HepG2 (cell line): ENCODE measurements around the gene MAN1B1. TPM values are rescaled to one million over a fixed set of nuclear protein-coding genes. Genes with fewer than 3 reads are reported as not detected.

Experiments
- BORCS8-MEF2B ChIP-seq: sonication (generic); formaldehyde crosslinking; IDR thresholded peaks from 2 replicates; pipeline ENCODE4 v1.8.0; 2022; ENCODE audit warnings: mild to moderate bottlenecking, missing genetic modification reagents
- CENPT ChIP-seq: sonication (generic); formaldehyde crosslinking; IDR thresholded peaks from 2 replicates; pipeline ENCODE4 v1.8.0; 2022; ENCODE audit warnings: low read depth, mild to moderate bottlenecking, moderate library complexity, missing genetic modification reagents
- CREB1 ChIP-seq, 2 experiments: fragments of 450-650 bp in 1 of 2; IDR thresholded peaks; 2 replicates each; pipeline ENCODE4 v1.6.1; 2016 to 2017; ENCODE audit warnings: control low read depth in 1 of 2, mild to moderate bottlenecking in 1 of 2, missing compliant biosample characterization in 1 of 2, missing genetic modification characterization in 1 of 2
- JDP2 ChIP-seq: sonication (generic); formaldehyde crosslinking; IDR thresholded peaks from 2 replicates; pipeline ENCODE4 v1.8.1; 2022; ENCODE audit warnings: missing genetic modification reagents, borderline replicate concordance
- MNT ChIP-seq: fragments of 450-650 bp; IDR thresholded peaks from 2 replicates; pipeline ENCODE4 v1.6.1; 2016
- MYNN ChIP-seq: sonication (generic); formaldehyde crosslinking; IDR thresholded peaks from 2 replicates; pipeline ENCODE4 v1.4.0; 2020; ENCODE audit warnings: mild to moderate bottlenecking, low read depth, missing genetic modification reagents
- PAX8 ChIP-seq: sonication (generic); formaldehyde crosslinking; IDR thresholded peaks from 2 replicates; pipeline ENCODE4 v1.8.0; 2022; ENCODE audit warnings: mild to moderate bottlenecking, missing genetic modification reagents, borderline replicate concordance
- SAFB2 ChIP-seq: sonication (generic); formaldehyde crosslinking; IDR thresholded peaks from 2 replicates; pipeline ENCODE4 v1.5.1; 2020; ENCODE audit warnings: missing genetic modification reagents, low read depth, mild to moderate bottlenecking, borderline replicate concordance
- THYN1 ChIP-seq: sonication (generic); formaldehyde crosslinking; IDR thresholded peaks from 2 replicates; pipeline ENCODE4 v1.8.1; 2023; ENCODE audit warnings: low read depth, mild to moderate bottlenecking, moderate library complexity, missing genetic modification reagents, borderline replicate concordance
- XRCC5 ChIP-seq: fragments of 200-400 bp; formaldehyde crosslinking; optimal IDR thresholded peaks from 2 replicates; pipeline ENCODE3; 2017; ENCODE audit warnings: mild to moderate bottlenecking, low read length
- ZFP41 ChIP-seq: sonication (generic); formaldehyde crosslinking; IDR thresholded peaks from 2 replicates; pipeline ENCODE4 v1.4.0; 2020; ENCODE audit warnings: mild to moderate bottlenecking, missing genetic modification reagents, borderline replicate concordance
- ZFP62 ChIP-seq: sonication (generic); formaldehyde crosslinking; IDR thresholded peaks from 2 replicates; pipeline ENCODE4 v1.4.0; 2020; ENCODE audit warnings: missing genetic modification reagents
- ZKSCAN1 ChIP-seq: fragments of 150-350 bp; IDR thresholded peaks from 2 replicates; pipeline ENCODE4 v1.6.1; 2014; ENCODE audit warnings: low read length
- ZNF33A ChIP-seq: sonication (generic); formaldehyde crosslinking; IDR thresholded peaks from 2 replicates; pipeline ENCODE4 v1.5.1; 2020; ENCODE audit warnings: missing genetic modification reagents, mild to moderate bottlenecking, moderate library complexity, borderline replicate concordance
- ZNF549 ChIP-seq: sonication (generic); formaldehyde crosslinking; IDR thresholded peaks from 2 replicates; pipeline ENCODE4 v1.5.0; 2020; ENCODE audit warnings: missing genetic modification reagents
- ZNF562 ChIP-seq: sonication (generic); formaldehyde crosslinking; IDR thresholded peaks from 2 replicates; pipeline ENCODE4 v1.8.0; 2022; ENCODE audit warnings: missing genetic modification reagents, borderline replicate concordance
- ZNF646 ChIP-seq: sonication (generic); formaldehyde crosslinking; IDR thresholded peaks from 2 replicates; pipeline ENCODE4 v1.9.0; 2021; ENCODE audit warnings: mild to moderate bottlenecking, missing genetic modification reagents
- ZNF784 ChIP-seq: sonication (generic); formaldehyde crosslinking; IDR thresholded peaks from 2 replicates; pipeline ENCODE4 v1.5.1; 2020; ENCODE audit warnings: missing genetic modification reagents, mild to moderate bottlenecking, borderline replicate concordance
- ZSCAN29 ChIP-seq: sonication (generic); formaldehyde crosslinking; conservative IDR thresholded peaks from 2 replicates; pipeline ENCODE4 v1.4.0; 2020; ENCODE audit warnings: mild to moderate bottlenecking, missing genetic modification reagents
- polyA plus RNA-seq, 8 experiments: library from polyadenylated mRNA; depleted of rRNA in 3 of 8; stranded (reverse) in 7 of 8; unstranded in 1 of 8; fragments of >200 nt; fragmentation: Illumina TruSeq in 4 of 8; extraction: Trizol in 4 of 8; gene quantifications; 2 replicates each; pipeline versions ENCODE4 v1.2.1 to v1.2.3, GENCODE V29; 2011 to 2016; ENCODE audit warnings: low read depth in 4 of 8, missing spikeins in 1 of 8, mixed read lengths in 1 of 8; ENCODE audit not compliant: insufficient read depth in 1 of 8
- total RNA-seq, 5 experiments: library from RNA; depleted of rRNA; stranded (reverse); fragments of >200 nt; fragmentation: Illumina TruSeq; extraction: Trizol; gene quantifications; 2 replicates each; pipeline ENCODE4 v1.2.3, GENCODE V29; 2016; ENCODE audit warnings: low read depth in 1 of 5

MAN1B1 gene
- total and polyA plus RNA-seq, 2 of the 13 experiments (the other 11 are each of a cell fraction or from before 2014, with no cell fraction given), result 48.9 to 59.5 TPM

DNA sequence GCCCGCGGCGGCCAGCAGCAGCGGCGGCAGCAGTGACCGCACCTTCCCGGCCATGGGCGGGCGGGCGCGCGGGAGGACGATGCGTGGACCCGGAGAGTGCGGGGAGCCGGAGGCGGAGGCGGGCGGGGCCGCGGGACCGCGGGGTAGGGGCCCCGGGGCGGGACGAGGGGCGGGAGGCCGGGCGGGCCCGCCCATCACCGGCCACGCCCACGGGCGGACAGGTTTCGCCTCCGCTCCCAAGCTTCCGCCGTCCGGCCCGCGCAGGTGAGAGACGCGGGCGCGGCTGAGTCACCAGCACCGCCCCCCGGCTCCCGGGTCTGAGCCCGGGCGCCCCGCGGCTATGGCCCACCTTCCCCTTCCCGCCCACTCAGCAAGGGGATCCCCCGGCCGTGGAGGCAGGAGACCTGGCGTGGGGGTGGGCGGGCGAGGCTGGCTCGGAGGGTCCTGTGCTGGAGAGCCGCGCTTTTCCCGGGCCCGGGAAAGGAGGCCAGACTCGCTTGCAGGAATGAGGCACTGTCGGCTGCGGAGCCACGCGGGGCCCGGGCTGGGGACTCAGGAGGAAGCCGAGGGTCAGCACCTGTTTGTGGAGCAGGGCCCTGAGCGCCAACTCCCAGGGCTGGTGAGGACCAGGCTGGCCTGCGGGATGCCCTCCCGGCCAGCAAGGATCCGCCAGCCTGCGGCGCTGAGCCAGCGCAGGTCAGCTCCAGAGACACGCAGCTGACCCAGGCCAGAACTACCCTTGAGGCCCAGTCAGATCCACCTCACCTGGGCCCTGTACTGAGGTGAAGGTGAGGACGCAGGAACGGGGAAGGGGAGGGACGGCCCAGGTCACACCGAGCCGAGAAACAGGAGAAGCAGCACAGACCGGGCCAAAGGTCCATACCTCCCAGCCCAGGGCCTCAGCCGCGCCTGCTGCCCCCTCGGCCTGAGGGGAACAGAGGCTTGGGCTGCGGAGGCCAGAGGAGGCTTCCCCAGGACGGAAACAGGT lies 32.5 kb upstream of the MAN1B1 start, which contains the start of gene ENTPD2 (continued):
- TF ChIP-seq ZKSCAN1 (no peak), CREB1 (IDR thresholded peaks at IDR 0.05) (no peak), CREB1 (CRISPR knock-in tag; IDR thresholded peaks at IDR 0.05) (no peak), MNT (no peak), ZSCAN29 (no peak), ZNF562 (no peak), CENPT (CRISPR knock-in tag) (peak; percentile 34; the same call in 1 of the 2 replicates), SAFB2 (CRISPR knock-in tag) (no peak), ZNF784 (CRISPR knock-in tag) (no peak), ZNF549 (CRISPR knock-in tag) (no peak), JDP2 (CRISPR knock-in tag) (no peak; the same call in 1 of the 2 replicates), BORCS8-MEF2B (CRISPR knock-in tag) (0 out of 2 replicates have a peak, but pooled peaks have one; percentile 7), ZFP62 (CRISPR knock-in tag) (no peak), PAX8 (no peak), THYN1 (no peak), XRCC5 (no peak), ZNF33A (CRISPR knock-in tag) (no peak), ZNF646 (CRISPR knock-in tag) (no peak), ZFP41 (CRISPR knock-in tag) (0 out of 2 replicates have a peak, but pooled peaks have one; percentile 28), MYNN (CRISPR knock-in tag) (no peak)
